HG03469 (cell line): Measurements from ENCODE around the gene TTF1.
A peak's percentile ranks its signal among the peaks of the same experiment; 100 is the strongest.

Experiments used
- ATAC-seq: cut with Tn5 transposase; IDR thresholded peaks from one replicate; pipeline ENCODE4 v1.9.1; 2021; ENCODE audit warnings: mild to moderate bottlenecking, moderate library complexity, moderate number of reproducible peaks; ENCODE audit not compliant: unreplicated experiment

Gene TTF1

DNA sequence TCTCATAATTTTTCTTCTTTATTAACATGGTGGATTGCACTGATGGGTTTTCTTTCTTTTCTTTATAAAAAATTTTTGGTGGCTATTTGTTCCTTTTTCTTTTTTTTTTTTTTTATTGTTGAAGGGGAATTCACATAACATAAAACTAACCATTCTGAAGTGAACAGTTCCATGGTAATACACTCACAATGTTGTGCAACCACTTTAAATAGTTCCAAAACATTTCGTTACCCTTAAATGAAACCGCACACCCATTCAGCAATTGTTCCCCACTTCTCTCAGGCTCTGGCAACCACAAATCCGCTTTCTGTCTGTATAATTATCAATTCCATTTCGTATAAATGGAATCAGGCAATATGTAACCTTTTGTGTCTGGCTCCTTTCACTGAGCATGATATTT lies 40.2 kb downstream of the TTF1 start:
- ATAC-seq, result no peak

DNA sequence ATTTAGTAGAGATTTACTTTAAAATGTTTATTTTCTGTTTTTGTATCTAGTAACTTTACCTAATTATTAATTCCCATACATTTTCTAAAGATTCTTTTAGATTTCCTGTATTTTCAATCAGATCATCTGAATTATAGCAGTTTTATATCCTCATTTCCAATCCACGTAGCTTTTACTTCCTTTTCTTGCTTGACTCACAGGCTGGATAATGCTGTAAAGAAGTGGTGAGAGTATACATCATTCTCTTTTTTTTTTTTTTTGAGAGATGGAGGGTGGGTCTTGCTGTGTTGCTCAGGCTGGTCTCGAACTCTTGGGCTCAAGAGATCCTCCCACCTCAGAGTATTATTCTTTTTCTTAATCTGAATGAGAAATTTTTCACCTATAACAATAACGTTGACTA lies 40.7 kb downstream of the TTF1 start:
- ATAC-seq, result no peak

DNA sequence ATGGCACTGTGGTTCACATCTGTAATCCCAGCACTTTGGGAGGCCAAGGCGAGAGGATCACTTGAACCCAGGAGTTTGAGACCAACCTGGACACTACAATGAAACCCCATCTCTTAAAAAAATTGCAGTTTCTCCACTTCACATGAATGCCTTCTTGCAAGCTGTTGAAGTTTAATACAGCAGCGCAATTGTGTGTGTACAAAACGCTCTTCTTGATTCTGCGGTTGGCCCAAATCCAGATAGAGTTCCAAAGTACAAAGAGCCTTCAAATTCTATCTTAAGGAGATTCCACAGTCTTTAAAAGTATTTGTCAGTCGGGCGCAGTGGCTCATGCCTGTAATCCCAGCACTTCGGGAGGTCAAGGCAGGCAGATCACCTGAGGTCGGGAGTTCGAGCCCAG lies 42.6 kb downstream of the TTF1 start:
- no peak for ATAC-seq

DNA sequence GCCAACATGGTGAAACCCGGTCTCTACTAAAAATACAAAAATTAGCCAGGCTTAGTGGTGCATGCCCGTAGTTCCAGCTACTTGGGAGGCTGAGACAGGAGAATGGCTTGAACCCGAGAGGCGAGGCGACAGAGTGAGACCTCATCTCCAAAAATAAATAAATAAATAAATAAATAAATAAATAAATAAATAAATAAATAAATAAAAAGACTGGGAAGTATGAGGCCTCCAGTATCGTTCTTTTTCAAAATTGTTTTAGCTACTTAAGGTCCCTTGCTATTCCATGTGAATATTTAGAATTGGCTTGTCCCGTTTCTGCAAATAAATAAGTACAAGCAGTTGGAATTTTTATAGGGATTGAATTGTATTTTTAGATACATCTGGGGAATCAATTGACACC lies 48.9 kb downstream of the TTF1 start:
- ATAC-seq, result no peak

DNA sequence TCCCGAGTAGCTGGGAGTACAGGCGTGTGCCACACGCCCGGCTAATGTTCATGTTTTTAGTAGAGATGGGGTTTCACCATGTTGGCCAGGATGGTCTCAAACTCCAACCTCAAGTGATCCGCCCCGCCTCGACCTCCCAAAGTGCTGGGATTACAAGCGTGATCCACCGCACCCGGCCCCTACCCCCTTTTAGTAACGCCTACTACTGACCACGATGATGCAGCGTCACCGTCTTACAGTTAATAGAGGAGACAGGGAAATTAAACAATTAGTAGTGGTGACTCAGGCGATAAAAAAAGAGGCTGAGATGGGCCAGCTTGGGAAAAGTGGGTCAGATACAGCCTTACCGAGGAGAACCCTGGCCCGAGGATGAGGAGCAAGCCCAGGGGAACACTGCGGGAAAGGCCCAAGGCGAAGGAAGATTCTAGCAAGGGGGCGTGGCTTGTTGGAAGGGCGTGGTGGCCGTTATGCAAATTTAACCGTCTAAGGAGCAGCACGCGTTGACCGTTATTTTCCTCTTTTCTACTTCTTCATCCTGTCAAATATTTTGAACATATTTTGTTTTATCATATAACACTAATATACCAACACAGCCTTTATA lies 50.2 kb downstream of the TTF1 start:
- no peak for ATAC-seq

DNA sequence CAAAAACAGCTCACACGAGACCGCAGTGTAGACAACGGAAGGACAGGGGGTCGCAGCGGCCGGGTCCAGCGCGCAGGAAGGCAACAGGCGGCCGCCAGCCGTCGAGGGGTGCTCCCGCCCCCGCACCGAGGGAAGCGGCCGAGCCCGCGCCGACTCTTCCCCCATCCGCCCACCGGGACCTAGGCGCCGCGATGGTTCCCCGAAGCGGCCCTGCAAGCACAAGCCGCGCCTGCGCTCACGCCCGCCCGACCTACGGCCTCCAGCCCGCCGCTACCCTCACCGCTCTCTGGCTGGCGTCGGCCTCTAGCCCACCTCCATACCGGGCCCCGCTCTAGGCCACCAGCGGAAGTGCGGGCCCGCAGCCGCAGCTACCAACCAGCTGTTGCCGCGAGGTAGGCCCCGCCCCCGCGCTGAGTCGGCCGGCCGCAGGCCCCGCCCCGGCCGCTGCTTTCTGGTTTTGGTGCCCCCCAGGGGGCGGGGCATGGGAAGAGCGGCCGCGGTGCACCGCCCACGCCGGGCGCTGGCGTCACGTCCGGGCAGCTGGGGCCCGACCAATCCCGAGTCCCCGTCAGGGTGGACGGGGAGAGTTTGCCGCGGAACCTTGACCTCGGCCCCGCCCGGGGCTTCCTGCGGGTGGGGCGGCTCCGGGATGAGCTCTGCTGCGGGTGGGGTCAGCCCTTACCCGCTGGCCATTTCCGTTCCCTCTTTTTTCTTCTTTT lies 51.8 kb downstream of the TTF1 start, which contains the start of gene SETX:
TSS of gene SETX (minus strand) at position 350 of the 719 bp plus-strand sequence. CDS start 5,558 bp downstream, outside the sequence.
- ATAC-seq, result peak; percentile 69

DNA sequence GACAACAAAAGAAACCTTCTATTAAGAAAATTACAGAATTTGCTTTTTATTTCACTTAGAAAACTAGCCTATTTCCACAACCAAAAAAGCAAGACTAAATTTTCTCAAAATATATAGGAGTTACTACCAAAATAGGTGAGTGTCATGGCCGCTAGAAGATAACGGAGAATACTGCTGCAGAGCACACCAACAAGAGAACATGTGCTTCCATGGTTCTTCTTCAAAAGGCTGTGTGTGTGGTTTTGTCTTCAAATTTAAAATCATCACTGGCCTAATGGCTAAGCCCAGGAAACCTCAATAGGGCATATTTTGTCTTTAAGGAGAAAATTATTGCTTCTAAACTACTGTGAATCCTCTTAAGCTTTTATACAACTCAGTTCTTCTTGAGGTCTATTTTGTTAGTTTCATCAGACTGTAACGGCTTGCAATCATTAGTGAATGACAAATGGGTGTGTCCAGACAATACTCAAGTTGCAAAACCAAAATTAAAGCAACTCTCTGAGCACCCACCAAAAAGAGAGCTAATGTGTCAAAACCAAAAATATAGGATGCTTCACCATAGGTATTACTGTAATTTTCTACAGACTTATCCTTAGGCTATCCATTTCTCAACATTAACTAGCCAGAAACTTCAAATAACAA lies 55.1 kb downstream of the TTF1 start:
- no peak for ATAC-seq

DNA sequence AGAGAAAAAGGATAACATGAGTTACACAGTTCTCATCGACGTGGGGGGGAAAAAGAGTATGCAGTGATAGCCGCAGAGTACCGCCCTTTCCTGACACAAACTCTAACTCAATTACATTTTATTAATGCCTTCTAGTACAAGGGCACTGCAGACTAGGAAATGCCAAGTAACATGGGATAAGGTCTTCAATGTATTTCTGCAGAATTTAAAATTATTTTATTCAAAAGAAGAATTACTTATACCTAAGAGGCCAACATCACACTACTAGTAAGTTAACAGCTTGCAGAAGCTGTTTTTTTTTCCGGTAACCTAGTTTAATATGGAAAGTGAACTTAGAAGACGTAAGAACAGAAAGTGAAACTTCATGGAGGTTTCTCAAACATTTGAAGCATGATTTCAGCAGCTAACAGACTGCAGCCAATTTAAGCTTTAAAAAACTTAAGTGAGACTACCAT lies 55.8 kb downstream of the TTF1 start:
- no peak for ATAC-seq

DNA sequence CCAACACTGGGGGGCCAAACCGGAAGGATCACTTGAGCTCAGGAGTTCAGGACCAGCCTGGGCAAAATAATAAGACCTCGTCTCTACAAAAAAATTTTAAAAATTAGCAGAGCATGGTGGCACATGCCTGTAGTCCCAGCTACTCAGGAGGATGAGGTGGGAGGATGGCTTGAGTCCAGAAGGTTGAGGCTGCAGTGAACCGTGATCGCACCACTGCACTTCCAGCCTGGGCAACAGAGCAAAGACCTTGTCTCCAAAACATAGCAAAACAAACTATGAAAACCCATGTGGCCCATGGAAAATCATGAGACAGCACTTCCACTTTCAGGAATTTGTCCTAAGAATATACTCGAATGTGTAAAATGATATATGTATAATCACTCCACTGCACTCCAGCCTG lies 58.0 kb downstream of the TTF1 start:
- ATAC-seq, result no peak

DNA sequence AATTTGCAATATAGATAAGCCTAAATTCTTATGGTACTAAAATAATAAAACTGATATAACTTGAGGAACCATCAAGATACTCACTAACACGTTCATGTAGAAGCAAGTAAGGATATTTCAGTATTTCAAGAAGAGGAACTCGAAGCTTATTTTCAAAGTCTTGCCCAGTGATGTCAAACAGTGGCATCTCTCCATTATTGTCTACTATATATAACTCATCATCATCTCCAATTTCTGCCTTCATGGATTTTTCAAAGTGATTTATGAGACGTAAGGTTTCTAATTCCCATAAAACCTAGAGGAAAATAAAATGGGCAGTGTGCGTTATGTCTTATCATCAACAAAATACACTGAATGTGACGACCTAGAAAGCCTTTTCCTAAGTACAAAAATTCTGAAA lies 60.5 kb downstream of the TTF1 start:
- no peak for ATAC-seq

DNA sequence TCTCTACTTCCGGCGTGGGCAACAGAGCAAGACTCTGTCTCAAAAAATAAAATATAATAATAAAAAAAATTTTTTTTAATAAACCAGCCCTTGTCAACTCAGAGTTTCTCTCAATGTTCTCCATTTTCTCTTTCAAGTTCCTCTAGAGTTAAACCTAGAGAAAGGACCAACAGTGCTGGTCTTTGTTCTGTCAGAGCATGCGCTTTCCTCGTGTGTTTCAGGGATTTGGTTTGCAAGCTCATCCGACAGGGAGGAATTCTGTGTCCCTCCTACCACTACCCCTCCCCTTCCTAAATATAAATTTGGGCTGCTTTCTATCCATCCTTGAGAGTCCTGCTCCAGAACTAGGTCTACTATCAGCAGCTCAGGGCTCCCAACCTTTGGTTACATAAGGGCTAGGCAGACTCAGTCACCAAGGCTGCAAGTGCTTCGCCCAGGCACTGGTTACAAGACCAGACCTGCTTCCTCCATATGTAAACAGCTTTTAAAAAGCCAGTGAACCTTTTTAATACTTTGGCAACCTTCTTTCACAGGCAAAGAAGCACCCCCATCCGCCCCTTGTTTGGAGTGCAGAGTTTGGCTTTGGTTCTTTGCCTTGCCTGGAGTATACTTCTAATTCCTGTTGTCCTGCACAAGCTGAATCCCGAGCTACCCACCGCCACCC lies 65.3 kb downstream of the TTF1 start:
- no peak for ATAC-seq

DNA sequence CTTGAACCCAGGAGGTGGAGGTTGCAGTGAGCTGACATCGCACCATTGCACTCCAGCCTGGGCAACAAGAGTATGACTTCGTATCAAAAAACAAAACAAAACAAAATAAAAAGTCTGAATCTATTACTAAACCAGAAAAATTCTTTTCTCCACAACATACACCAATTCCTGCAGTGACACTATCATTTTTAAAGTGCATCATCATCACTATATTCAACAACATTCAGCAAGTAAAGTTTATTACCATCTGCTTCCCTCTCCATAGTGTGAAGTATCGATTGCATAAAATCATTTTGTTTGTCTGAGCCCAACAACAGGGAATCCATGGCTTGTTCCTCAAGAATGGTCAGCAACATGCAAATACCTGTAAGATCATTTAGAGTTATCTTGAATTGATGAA lies 72.3 kb downstream of the TTF1 start:
- no peak for ATAC-seq

DNA sequence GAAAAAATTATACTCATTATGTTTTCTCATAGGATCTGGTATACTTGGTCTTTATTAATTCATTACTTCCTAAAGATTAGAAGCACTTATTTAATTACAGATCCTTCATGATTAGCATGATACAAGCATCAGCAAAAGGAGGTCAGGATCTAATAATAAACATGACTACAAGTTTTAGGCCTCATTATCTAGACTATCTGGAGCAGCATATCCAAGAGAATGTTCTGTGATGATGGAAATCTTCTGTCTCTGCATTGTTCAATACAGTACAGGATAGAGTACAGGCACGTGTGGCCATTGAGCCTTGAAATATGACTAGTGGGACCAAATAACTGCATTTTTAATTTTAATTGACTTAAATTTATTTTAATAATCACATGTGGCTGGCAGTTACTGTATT lies 73.1 kb downstream of the TTF1 start:
- no peak for ATAC-seq

DNA sequence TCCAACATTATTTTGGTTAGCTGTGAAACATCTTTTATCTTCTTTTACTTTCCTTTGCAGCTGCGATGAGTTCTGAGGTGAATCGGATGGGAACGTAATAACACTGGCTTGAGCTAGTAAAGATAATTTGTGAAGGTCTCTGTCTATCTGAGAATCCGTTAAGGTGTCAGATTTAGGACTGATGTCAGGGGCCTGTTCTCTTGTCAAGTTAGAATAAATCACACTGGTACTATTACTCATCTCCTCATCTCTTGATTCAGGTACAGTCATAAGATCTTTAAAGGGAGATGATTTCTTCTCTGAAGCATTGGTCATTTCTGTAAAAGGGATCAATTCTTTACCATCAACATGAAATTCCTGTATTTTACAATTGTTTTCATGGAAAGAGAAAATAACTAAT lies 78.1 kb downstream of the TTF1 start:
- ATAC-seq, result no peak

DNA sequence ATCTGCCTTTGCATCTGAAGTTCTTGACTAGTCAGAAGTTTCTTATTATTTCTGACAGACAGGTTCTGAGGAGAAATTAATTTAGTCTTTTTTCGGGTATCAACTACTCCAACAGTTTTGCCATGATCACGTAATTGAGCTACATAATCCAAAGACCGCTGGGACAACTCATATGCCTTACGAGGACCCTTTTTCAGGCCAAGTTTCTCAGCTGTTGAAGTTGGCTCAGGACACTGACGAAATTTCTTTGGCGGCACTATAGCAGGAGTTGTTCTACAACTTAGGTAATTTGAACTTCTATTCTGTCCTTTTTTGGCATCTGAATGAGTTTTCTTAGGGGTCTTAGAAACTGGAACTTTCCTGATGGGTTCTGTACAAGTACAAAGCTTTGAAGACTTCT lies 79.1 kb downstream of the TTF1 start:
- no peak for ATAC-seq
